Prostate gland (tissue), 2 donors: ENCODE data around the gene ZFAND2A. TPM values are rescaled to one million over a fixed set of nuclear protein-coding genes. Genes with fewer than 3 reads are reported as not detected.
"Not testable (repeated sequence)": the region's sequence is repeated elsewhere in the genome, so short reads cannot be mapped to it uniquely, and the experiment has no call there.

ENCODE experiments used
- DNase-seq: peaks from one replicate; pipeline ENCODE4 v3.0.0-alpha.2; 2019; ENCODE audit warnings: low spot score
- H3K27ac ChIP-seq, 2 donors: fragments of 200-600 bp; sonication (generic); 2 replicates each; pipeline ENCODE4 v1.5.1; 2017 to 2019
- H3K27me3 ChIP-seq: fragments of 200-600 bp; sonication (generic); replicated peaks from 2 replicates; pipeline ENCODE4 v1.5.1; 2019; ENCODE audit not compliant: insufficient read depth
- H3K36me3 ChIP-seq, 2 donors: fragments of 200-600 bp; sonication (generic); 1 replicate in 1 of 2; 2 replicates in 1 of 2; pipeline versions ENCODE4 v1.5.1 to v1.8.1; 2017 to 2019
- H3K4me1 ChIP-seq: fragments of 200-600 bp; sonication (generic); replicated peaks from 2 replicates; pipeline ENCODE4 v1.5.1; 2019
- H3K4me3 ChIP-seq, 2 donors: fragments of 200-600 bp; sonication (generic); 2 replicates each; pipeline ENCODE4 v1.5.1; 2017 to 2019
- H3K9me3 ChIP-seq: fragments of 200-600 bp; sonication (generic); 2 replicates; pipeline ENCODE4 v1.5.1; 2017
- POLR2A ChIP-seq: fragments of 450-650 bp; IDR thresholded peaks from one replicate; pipeline ENCODE4 v1.6.1; 2016; ENCODE audit warnings: antibody characterized with exemption, mild to moderate bottlenecking
- POLR2AphosphoS5 ChIP-seq: sonication (generic); formaldehyde crosslinking; IDR thresholded peaks from one replicate; pipeline ENCODE4 v1.6.1; 2017; ENCODE audit warnings: antibody characterized with exemption
- WGBS: methylation state at CpG from one replicate; pipeline ENCODE4 v1.1.5; 2018; 5-methylcytosine and 5-hydroxymethylcytosine counted together
- intact Hi-C: fragments of 100-400 bp; cut with DNase I; formaldehyde crosslinking; loops from one replicate; pipeline ENCODE4 v1.14.2; 2022
- total RNA-seq, 2 donors: library from RNA; depleted of rRNA; stranded (reverse); fragments of >200 nt; gene quantifications; one replicate each; pipeline ENCODE4 v1.1.0, GENCODE V29; 2016
- TF ChIP-seq, protein P1 (sequence below), 4 experiments: fragments of 200-600 bp in 2 of 4; fragments of 450-650 bp in 2 of 4; sonication (generic) in 2 of 4; IDR thresholded peaks; 1 replicate in 3 of 4; 2 replicates in 1 of 4; pipeline ENCODE4 v1.5.1; 2016 to 2019; ENCODE audit warnings: antibody characterized with exemption in 4 of 4, mild to moderate bottlenecking in 2 of 4, moderate library complexity in 2 of 4

ZFAND2A gene
- total RNA-seq, 2 donors from 2014 or later: 25.0 to 36.3 TPM

DNA sequence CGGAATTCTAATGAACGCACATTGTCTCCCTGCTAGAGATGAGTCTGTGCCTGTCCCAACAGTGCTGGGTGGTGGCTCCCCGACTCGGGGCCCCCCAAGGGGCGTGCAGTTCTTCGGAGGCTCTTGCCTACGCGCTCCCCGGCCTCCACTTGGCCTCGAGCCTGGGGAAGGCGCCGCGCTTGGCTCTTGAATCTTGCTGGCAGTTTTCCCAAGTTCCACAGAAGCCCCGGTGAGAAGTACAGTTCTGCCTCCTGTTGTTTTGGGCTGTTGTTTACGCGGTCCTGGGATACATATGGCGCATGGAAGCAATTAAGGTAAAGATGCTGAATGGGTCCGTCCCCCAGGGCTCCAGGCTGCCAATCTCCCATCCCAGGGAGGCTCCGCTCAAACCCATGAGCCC lies 40.0 kb upstream of the ZFAND2A start:
- no peak overlapping the region for H3K27ac ChIP-seq
- 14% methylated on average over 19 of the region's 19 CpGs for WGBS
- DNase-seq: no peak

GRCh38 chr7:1197997-1198625 lies 38.1 kb upstream of the ZFAND2A start:
- H3K27me3 ChIP-seq: peaks cover 5% of the 10 kb centered on the region
- no peak for DNase-seq
- 9% methylated on average over 15 of the region's 15 CpGs for WGBS

More for the DNA sequence above, 40.0 kb upstream of the ZFAND2A start:
- no peak for TF ChIP-seq POLR2A
- Histone ChIP-seq H3K36me3 (no peaks in the 10 kb centered on the region), H3K4me3 (no peak overlapping the region), H3K4me1 (no peaks in the 10 kb centered on the region), H3K27me3 (peaks cover 5% of the 10 kb centered on the region), H3K9me3 (no peaks in the 10 kb centered on the region)
- intact Hi-C loops: no loop called here

DNA sequence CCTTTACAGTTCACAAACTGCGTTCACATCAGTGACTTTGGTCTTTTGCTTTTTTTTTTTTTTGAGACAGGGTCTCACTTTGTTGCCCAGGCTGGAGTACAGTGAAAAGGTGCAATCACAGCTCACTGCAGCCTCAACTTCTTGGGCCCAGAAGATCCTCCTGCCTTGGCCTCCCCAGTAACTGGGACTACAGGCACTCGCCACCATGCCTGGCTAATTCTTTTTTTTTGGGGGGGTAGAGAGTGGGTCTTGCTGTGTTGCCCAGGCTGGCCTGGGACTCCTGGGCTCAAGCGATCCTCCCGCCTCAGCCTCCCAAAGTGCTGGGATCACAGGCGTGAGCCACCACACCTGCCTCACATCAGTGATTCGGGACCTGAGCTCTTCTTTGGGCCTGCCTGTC lies 37.0 kb upstream of the ZFAND2A start:
- 93% methylated on average over 6 of the region's 6 CpGs for WGBS
- H3K27me3 ChIP-seq: peaks cover 5% of the 10 kb centered on the region

More at GRCh38 chr7:1197997-1198625, 38.1 kb upstream of the ZFAND2A start:
- H3K4me1 ChIP-seq: no peaks in the 10 kb centered on the region
- H3K9me3 ChIP-seq: no peaks in the 10 kb centered on the region
- H3K27ac ChIP-seq: no peak overlapping the region
- intact Hi-C loops: loop anchor here (10.0 kb wide), 2 partner anchors 217 to 277 kb away; no protein-coding TSS in a partner anchor
- TF ChIP-seq, protein P1, sequence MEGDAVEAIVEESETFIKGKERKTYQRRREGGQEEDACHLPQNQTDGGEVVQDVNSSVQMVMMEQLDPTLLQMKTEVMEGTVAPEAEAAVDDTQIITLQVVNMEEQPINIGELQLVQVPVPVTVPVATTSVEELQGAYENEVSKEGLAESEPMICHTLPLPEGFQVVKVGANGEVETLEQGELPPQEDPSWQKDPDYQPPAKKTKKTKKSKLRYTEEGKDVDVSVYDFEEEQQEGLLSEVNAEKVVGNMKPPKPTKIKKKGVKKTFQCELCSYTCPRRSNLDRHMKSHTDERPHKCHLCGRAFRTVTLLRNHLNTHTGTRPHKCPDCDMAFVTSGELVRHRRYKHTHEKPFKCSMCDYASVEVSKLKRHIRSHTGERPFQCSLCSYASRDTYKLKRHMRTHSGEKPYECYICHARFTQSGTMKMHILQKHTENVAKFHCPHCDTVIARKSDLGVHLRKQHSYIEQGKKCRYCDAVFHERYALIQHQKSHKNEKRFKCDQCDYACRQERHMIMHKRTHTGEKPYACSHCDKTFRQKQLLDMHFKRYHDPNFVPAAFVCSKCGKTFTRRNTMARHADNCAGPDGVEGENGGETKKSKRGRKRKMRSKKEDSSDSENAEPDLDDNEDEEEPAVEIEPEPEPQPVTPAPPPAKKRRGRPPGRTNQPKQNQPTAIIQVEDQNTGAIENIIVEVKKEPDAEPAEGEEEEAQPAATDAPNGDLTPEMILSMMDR (IDR thresholded peaks at IDR 0.05): no peak
- no peak for TF ChIP-seq POLR2A
- peak; percentile 35 for TF ChIP-seq POLR2AphosphoS5
- no peak overlapping the region for H3K4me3 ChIP-seq
- no peaks in the 10 kb centered on the region for H3K36me3 ChIP-seq

DNA sequence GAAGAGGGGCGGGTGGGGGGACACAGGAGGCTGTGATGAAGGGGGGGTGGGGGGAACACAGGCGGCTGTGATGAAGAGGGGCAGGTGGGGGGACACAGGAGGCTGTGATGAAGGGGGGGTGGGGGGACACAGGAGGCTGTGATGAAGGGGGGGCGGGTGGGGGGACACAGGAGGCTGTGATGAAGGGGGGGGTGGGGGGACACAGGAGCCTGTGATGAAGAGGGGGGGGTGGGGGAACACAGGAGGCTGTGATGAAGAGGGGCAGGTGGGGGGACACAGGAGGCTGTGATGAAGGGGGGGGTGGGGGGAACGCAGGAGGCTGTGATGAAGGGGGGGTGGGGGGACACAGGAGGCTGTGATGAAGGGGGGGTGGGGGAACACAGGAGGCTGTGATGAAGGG lies 36.4 kb upstream of the ZFAND2A start:
- WGBS: no CpG with 5 or more reads among the region's 4 CpGs
- not testable (repeated sequence) for H3K9me3 ChIP-seq, H3K4me3 ChIP-seq, DNase-seq, H3K36me3 ChIP-seq, H3K27ac ChIP-seq, H3K27me3 ChIP-seq, H3K4me1 ChIP-seq
- intact Hi-C loops: loop anchor here (10.0 kb wide), 2 partner anchors 218 to 278 kb away; no protein-coding TSS in a partner anchor

More for the DNA sequence above, 37.0 kb upstream of the ZFAND2A start:
- Histone ChIP-seq H3K9me3 (no peaks in the 10 kb centered on the region), H3K36me3 (no peaks in the 10 kb centered on the region), H3K27ac (no peak overlapping the region), H3K4me3 (no peak overlapping the region), H3K4me1 (no peaks in the 10 kb centered on the region)
- intact Hi-C loops: loop anchor here (10.0 kb wide), 2 partner anchors 218 to 278 kb away; no protein-coding TSS in a partner anchor
- no peak for DNase-seq
- TF ChIP-seq POLR2AphosphoS5 (no peak), POLR2A (no peak)
- TF ChIP-seq, protein P1 (IDR thresholded peaks at IDR 0.05): no peak

DNA sequence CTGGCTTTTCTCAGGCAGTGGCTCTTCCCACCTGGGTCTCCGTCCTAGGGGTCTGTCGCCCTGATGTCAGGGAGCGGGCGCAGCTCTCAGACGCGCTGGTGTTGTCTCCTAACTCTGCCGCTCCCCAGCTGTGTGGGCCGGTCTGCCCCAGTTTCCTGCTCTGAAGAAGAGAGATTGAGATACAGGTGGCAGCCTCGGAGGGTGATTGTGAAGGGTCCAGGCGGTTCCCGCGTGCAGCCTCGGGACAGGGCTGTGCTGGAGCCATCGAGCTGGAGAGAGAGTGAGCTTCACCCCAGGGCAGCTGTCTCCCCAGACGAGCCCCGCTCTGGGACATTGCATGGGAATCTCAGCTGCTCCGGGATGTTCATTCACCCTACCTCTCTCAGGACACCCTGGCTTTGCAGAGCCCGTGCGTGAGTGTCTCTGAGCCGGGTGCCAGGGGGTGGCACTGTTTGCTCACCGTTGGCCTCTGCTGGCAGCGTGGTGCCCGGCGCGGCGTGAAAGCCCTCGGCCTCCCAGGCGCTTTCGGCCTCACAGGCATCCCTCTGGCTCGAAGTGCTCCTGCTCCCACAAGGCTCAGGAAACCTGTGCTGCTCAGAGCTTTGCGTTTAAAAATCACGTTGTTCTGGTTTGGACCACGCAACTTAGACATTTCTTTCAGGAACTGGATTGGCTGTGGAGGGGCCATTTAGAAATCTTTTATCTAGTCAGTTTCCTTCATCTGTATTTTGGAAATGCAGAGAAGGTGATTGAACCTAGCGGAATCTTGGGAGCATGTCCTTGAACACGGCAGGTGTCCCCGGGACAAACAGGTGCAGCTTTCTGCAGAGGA lies 33.8 kb upstream of the ZFAND2A start:
- Histone ChIP-seq H3K9me3 (no peaks in the 10 kb centered on the region), H3K27ac (no peak overlapping the region), H3K27me3 (peaks cover 1% of the 10 kb centered on the region), H3K4me1 (no peaks in the 10 kb centered on the region), H3K36me3 (no peaks in the 10 kb centered on the region), H3K4me3 (no peak overlapping the region)
- WGBS: 30% methylated on average over 34 of the region's 36 CpGs
- DNase-seq: peak; percentile 46
- TF ChIP-seq POLR2AphosphoS5 (peak; percentile 7), POLR2A (no peak)
- TF ChIP-seq, protein P1 (IDR thresholded peaks at IDR 0.05): peak in 3 of 4 experiments; percentile 52 to 75 (median 68)
- intact Hi-C loops: loop anchor here (10.0 kb wide), 2 partner anchors 221 to 281 kb away; no protein-coding TSS in a partner anchor
